Osteocyte (in vitro differentiated cells): ENCODE data around the gene CRACR2B. TPM values are rescaled to one million over a fixed set of nuclear protein-coding genes. Genes with fewer than 3 reads are reported as not detected.

Source experiments
- DNase-seq: peaks from one replicate; pipeline ENCODE4 v3.0.0; 2021; ENCODE audit warnings: mixed read lengths; ENCODE audit not compliant: unreplicated experiment; ENCODE audit errors: extremely low spot score
- H3K27ac Mint-ChIP-seq: one replicate; pipeline ENCODE4 v1.8.0; 2021; ENCODE audit warnings: mild to moderate bottlenecking, mixed read lengths; ENCODE audit not compliant: unreplicated experiment
- H3K27me3 Mint-ChIP-seq: one replicate; pipeline ENCODE4 v1.8.0; 2021; ENCODE audit warnings: mixed read lengths; ENCODE audit not compliant: unreplicated experiment
- H3K36me3 Mint-ChIP-seq: one replicate; pipeline ENCODE4 v1.8.0; 2021; ENCODE audit warnings: mixed read lengths; ENCODE audit not compliant: unreplicated experiment
- H3K4me1 Mint-ChIP-seq: one replicate; pipeline ENCODE4 v1.8.0; 2021; ENCODE audit warnings: mixed read lengths; ENCODE audit not compliant: unreplicated experiment
- H3K4me3 Mint-ChIP-seq: one replicate; pipeline ENCODE4 v1.8.0; 2021; ENCODE audit warnings: mild to moderate bottlenecking, moderate library complexity, mixed read lengths; ENCODE audit not compliant: unreplicated experiment
- H3K9me3 Mint-ChIP-seq: one replicate; pipeline ENCODE4 v1.8.0; 2021; ENCODE audit warnings: mixed read lengths; ENCODE audit not compliant: unreplicated experiment
- total RNA-seq: library from RNA; stranded (reverse); gene quantifications from 2 replicates; pipeline ENCODE4 v1.2.1, GENCODE V29; 2021
- TF ChIP-seq, protein P1 (sequence below): fragments of 200-600 bp; sonication (generic); IDR thresholded peaks from 2 replicates; pipeline ENCODE4 v1.5.0; 2021; ENCODE audit warnings: antibody characterized with exemption, mild to moderate bottlenecking, moderate library complexity

The CRACR2B gene
- total RNA-seq, 1 donor from 2014 or later: 4.2 TPM

DNA sequence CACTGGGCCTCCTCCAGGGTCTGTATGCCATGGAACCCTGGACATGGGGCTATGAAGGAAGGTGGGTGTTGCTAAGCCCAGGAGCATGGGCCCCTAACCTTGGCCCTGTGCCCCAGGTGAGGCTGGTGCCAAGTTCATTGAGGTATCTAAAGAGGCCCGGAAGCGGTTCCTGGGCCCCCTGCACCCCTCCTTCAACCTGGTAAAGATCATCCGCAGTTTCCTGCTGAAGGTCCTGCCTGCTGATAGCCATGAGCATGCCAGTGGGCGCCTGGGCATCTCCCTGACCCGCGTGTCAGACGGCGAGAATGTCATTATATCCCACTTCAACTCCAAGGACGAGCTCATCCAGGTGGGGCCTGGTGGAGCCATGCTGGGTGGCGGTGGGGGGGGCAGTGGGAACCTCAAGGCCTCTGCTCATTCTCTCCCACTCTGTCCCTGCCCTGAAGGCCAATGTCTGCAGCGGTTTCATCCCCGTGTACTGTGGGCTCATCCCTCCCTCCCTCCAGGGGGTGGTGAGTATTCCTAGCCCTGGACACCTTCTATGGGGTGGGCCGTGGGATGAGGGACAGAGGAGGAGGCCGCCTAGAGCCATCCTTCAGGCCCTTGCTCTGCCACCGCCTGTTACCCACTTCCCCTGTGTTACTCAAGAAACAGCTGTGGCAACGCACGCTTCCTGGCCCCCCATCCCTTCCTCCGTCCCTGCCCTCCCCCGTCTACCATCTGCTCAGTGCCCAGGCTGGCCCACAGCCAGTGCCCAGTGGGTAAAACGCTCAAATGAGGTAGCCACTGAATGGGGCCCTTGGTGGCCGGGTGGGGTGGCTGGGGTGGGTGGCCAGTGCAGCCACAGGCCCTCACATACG, 6.0 kb upstream of the CRACR2B start:
- H3K36me3 Mint-ChIP-seq: peaks cover 10% of the 10 kb centered on the region
- H3K4me1 Mint-ChIP-seq: peaks cover 29% of the 10 kb centered on the region
- no peaks in the 10 kb centered on the region for H3K9me3 Mint-ChIP-seq
- H3K27me3 Mint-ChIP-seq: no peaks in the 10 kb centered on the region
- H3K4me3 Mint-ChIP-seq: peak overlapping the region; percentile 83
- TF ChIP-seq, protein P1, sequence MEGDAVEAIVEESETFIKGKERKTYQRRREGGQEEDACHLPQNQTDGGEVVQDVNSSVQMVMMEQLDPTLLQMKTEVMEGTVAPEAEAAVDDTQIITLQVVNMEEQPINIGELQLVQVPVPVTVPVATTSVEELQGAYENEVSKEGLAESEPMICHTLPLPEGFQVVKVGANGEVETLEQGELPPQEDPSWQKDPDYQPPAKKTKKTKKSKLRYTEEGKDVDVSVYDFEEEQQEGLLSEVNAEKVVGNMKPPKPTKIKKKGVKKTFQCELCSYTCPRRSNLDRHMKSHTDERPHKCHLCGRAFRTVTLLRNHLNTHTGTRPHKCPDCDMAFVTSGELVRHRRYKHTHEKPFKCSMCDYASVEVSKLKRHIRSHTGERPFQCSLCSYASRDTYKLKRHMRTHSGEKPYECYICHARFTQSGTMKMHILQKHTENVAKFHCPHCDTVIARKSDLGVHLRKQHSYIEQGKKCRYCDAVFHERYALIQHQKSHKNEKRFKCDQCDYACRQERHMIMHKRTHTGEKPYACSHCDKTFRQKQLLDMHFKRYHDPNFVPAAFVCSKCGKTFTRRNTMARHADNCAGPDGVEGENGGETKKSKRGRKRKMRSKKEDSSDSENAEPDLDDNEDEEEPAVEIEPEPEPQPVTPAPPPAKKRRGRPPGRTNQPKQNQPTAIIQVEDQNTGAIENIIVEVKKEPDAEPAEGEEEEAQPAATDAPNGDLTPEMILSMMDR: no peak
- no peak overlapping the region for H3K27ac Mint-ChIP-seq
- no peak for DNase-seq

DNA sequence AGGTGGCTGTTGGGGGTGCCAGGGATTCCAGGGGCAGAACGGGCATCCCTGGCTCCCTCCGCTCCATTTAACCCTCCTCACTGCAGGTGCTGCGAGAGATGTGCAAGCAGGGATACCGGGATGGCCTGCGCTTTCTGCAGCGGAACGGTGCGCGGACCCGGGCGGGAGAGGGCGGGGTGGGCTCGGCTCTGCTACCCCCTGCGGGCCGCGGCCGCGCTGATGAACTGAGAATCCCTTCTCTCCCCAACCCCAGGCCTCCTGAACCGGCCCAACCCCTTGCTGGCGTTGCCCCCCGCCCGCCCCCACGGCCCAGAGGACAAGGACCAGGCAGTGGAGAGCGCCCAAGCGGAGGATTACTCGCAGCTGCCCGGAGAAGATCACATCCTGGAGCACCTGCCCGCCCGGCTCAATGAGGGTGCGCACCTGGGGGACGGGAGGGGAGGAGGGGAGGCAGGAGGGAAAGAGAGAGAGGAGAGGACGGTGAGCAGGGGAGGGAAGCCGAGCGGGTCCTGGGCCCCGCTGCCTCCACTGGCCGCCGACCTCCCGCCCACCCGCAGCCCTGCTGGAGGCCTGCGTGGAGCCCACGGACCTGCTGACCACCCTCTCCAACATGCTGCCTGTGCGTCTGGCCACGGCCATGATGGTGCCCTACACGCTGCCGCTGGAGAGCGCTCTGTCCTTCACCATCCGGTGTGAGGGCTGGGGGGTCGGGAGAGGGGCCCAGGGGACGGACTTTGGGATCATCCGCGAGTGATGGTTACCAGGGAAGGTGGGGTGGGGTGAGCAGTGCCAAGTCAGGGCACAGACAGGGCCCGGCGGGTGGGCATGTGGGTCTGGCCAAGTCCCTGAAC, 4.1 kb upstream of the CRACR2B start:
- Mint-ChIP-seq H3K4me1 (peaks cover 39% of the 10 kb centered on the region), H3K9me3 (no peaks in the 10 kb centered on the region), H3K4me3 (no peak overlapping the region), H3K27me3 (no peaks in the 10 kb centered on the region), H3K36me3 (peaks cover 10% of the 10 kb centered on the region), H3K27ac (no peak overlapping the region)
- DNase-seq: no peak
- TF ChIP-seq, protein P1: no peak

DNA sequence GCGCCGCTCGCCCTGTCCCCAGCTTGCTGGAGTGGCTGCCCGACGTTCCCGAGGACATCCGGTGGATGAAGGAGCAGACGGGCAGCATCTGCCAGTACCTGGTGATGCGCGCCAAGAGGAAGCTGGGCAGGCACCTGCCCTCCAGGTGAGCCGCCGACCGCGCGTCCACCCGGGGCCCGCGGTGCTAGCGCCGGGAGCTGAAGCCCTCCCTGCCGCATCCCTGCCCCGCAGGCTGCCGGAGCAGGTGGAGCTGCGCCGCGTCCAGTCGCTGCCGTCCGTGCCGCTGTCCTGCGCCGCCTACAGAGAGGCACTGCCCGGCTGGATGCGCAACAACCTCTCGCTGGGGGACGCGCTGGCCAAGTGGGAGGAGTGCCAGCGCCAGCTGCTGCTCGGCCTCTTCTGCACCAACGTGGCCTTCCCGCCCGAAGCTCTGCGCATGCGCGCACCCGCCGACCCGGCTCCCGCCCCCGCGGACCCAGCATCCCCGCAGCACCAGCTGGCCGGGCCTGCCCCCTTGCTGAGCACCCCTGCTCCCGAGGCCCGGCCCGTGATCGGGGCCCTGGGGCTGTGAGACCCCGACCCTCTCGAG, 3.3 kb upstream of the CRACR2B start:
- DNase-seq: no peak
- H3K4me3 Mint-ChIP-seq: no peak overlapping the region
- no peaks in the 10 kb centered on the region for H3K9me3 Mint-ChIP-seq
- H3K36me3 Mint-ChIP-seq: peaks cover 10% of the 10 kb centered on the region
- H3K4me1 Mint-ChIP-seq: peaks cover 46% of the 10 kb centered on the region
- no peak overlapping the region for H3K27ac Mint-ChIP-seq
- TF ChIP-seq, protein P1: no peak
- no peaks in the 10 kb centered on the region for H3K27me3 Mint-ChIP-seq

DNA sequence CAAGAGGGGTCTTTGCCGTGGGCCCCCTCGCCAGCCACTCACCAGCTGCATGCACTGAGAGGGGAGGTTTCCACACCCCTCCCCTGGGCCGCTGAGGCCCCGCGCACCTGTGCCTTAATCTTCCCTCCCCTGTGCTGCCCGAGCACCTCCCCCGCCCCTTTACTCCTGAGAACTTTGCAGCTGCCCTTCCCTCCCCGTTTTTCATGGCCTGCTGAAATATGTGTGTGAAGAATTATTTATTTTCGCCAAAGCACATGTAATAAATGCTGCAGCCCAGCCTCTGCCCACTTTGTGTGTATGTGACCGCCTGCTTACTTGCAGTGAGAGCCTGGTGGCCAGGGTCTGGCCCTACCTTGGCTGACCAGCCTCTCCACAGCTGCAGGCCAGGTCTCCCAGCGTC, 2.8 kb upstream of the CRACR2B start:
- Mint-ChIP-seq H3K27ac (no peak overlapping the region), H3K36me3 (peaks cover 10% of the 10 kb centered on the region), H3K4me3 (no peak overlapping the region), H3K27me3 (no peaks in the 10 kb centered on the region), H3K4me1 (peaks cover 51% of the 10 kb centered on the region), H3K9me3 (no peaks in the 10 kb centered on the region)
- TF ChIP-seq, protein P1: no peak
- DNase-seq: no peak
